Activated CD8-positive, alpha-beta T cell treated with anti-CD3 and anti-CD28 coated beads for 36 hours (primary cell): ENCODE results near the gene UBE2M. TPM values are rescaled to one million over a fixed set of nuclear protein-coding genes. Genes with fewer than 3 reads are reported as not detected.

Experiments used
- ATAC-seq: fragments of 200-7000 bp; cut with Tn5 transposase; one replicate; pipeline ENCODE4 v1.10.0; 2021; ENCODE audit warnings: mild to moderate bottlenecking, moderate library complexity
- CTCF ChIA-PET: fragments of 350-600 bp; sonication (Branson Sonifier 250); formaldehyde crosslinking; loops from one replicate; lab custom pipeline; 2021; ENCODE audit warnings: antibody characterized with exemption; lab: Charles Lee
- POLR2A ChIA-PET: fragments of 350-600 bp; sonication (Branson Sonifier 250); formaldehyde crosslinking; loops from one replicate; lab custom pipeline; 2021; ENCODE audit warnings: antibody characterized with exemption; lab: Charles Lee
- DNase-seq: peaks from one replicate; pipeline ENCODE4 v3.0.0-alpha.2; 2020
- H3K27ac Mint-ChIP-seq: one replicate; pipeline ENCODE4 v1.8.0; 2021; ENCODE audit warnings: mild to moderate bottlenecking, mixed read lengths
- H3K27me3 Mint-ChIP-seq: one replicate; pipeline ENCODE4 v1.8.0; 2021; ENCODE audit warnings: mixed read lengths
- H3K36me3 Mint-ChIP-seq: one replicate; pipeline ENCODE4 v1.8.0; 2021; ENCODE audit warnings: low read depth, mixed read lengths
- H3K4me1 Mint-ChIP-seq: one replicate; pipeline ENCODE4 v1.8.0; 2021; ENCODE audit warnings: low read depth, mixed read lengths
- H3K4me3 Mint-ChIP-seq: one replicate; pipeline ENCODE4 v1.8.0; 2021; ENCODE audit warnings: mild to moderate bottlenecking, moderate library complexity, mixed read lengths
- H3K9me3 Mint-ChIP-seq: one replicate; pipeline ENCODE4 v1.8.0; 2021; ENCODE audit warnings: mixed read lengths
- intact Hi-C: fragments of 100-400 bp; cut with micrococcal nuclease; formaldehyde crosslinking; loops from one replicate; pipeline ENCODE4 v1.10.0; 2022
- total RNA-seq, 2 experiments: library from RNA; stranded (reverse); gene quantifications; one replicate each; pipeline ENCODE4 v1.2.3, GENCODE V29; 2021
- TF ChIP-seq, protein P1 (sequence below): fragments of 200-600 bp; IDR thresholded peaks from one replicate; pipeline ENCODE4 v1.8.0; 2022; ENCODE audit warnings: antibody characterized with exemption, mild to moderate bottlenecking

UBE2M gene
- total RNA-seq, 2 experiments from 2014 or later, result 107 to 114 TPM

DNA sequence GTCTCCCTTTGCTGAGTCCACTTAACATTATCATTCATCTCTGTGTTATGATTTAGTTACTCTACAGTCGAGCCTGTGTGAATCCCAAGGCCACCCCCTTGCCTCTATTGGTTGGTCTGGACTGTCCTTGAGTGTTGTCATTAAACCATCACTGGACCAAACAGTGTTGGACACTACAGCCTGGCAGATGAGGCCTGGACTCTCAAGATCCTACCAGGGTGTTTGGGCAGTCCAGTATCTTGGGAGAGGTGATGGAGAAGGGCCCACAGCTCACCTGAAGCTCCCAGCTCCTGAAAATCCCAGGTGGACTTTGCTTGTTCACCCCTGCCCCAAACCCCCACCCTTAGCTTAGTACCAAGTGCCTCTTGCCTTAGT is 7.3 kb downstream of the UBE2M start:
- no peak for DNase-seq
- H3K27me3 Mint-ChIP-seq, result no peaks in the 10 kb centered on the region
- H3K4me1 Mint-ChIP-seq, result peaks cover 44% of the 10 kb centered on the region
- H3K36me3 Mint-ChIP-seq, result peaks cover 79% of the 10 kb centered on the region
- TF ChIP-seq, protein P1, sequence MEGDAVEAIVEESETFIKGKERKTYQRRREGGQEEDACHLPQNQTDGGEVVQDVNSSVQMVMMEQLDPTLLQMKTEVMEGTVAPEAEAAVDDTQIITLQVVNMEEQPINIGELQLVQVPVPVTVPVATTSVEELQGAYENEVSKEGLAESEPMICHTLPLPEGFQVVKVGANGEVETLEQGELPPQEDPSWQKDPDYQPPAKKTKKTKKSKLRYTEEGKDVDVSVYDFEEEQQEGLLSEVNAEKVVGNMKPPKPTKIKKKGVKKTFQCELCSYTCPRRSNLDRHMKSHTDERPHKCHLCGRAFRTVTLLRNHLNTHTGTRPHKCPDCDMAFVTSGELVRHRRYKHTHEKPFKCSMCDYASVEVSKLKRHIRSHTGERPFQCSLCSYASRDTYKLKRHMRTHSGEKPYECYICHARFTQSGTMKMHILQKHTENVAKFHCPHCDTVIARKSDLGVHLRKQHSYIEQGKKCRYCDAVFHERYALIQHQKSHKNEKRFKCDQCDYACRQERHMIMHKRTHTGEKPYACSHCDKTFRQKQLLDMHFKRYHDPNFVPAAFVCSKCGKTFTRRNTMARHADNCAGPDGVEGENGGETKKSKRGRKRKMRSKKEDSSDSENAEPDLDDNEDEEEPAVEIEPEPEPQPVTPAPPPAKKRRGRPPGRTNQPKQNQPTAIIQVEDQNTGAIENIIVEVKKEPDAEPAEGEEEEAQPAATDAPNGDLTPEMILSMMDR, result no peak
- CTCF ChIA-PET, result interaction anchor here (1.2 kb wide), 1 partner anchor 31 kb away, joined by 4 read pairs; the partner anchor contains the start of gene ZBTB45
- no peak overlapping the region for H3K4me3 Mint-ChIP-seq
- H3K9me3 Mint-ChIP-seq, result no peaks in the 10 kb centered on the region
- ATAC-seq, result no peak
- H3K27ac Mint-ChIP-seq, result no peak overlapping the region
- POLR2A ChIA-PET, result interaction anchor here (1.3 to 13.1 kb wide), 4 partner anchors 8 to 34 kb away, joined by 3 to 164 read pairs (median 20); partner anchors contain the start of genes TRIM28 and ZBTB45
- intact Hi-C loops, result no loop called here

DNA sequence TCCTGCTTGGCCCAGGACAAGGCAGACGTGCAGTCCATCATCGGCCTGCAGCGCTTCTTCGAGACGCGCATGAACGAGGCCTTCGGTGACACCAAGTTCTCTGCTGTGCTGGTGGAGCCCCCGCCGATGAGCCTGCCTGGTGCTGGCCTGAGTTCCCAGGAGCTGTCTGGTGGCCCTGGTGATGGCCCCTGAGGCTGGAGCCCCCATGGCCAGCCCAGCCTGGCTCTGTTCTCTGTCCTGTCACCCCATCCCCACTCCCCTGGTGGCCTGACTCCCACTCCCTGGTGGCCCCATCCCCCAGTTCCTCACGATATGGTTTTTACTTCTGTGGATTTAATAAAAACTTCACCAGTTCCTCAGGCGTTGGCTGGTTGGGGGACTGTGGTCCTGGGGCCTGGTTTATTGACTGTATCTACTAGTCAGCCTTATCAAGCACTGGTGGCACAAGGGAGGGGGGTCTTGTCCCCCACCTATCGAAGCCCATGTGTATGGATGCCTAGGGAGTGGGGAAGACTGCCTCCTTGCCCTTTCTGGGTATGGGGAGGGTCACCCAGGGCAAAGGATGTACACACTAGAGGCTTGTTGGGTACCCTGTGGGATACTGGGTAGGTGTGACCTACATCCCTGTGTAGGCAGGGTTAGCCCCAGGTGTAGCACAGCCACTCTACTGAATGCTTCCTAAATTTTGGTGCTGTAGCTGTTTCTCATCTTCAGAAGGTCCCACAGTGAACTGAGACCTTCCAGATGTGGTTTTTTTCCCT is 7.9 kb downstream of the UBE2M start:
- ChIA-PET CTCF (no interaction called here), POLR2A (interaction anchor here (1.6 to 13.1 kb wide), 3 partner anchors 13 to 34 kb away, joined by 5 to 164 read pairs (median 35); partner anchors contain the start of gene ZBTB45)
- no peak overlapping the region for H3K4me3 Mint-ChIP-seq
- H3K9me3 Mint-ChIP-seq, result no peaks in the 10 kb centered on the region
- H3K27me3 Mint-ChIP-seq, result no peaks in the 10 kb centered on the region
- H3K4me1 Mint-ChIP-seq, result peaks cover 48% of the 10 kb centered on the region
- TF ChIP-seq, protein P1, result no peak
- intact Hi-C loops, result no loop called here
- DNase-seq (no peak), ATAC-seq (no peak)
- H3K36me3 Mint-ChIP-seq, result peaks cover 82% of the 10 kb centered on the region
- no peak overlapping the region for H3K27ac Mint-ChIP-seq

DNA sequence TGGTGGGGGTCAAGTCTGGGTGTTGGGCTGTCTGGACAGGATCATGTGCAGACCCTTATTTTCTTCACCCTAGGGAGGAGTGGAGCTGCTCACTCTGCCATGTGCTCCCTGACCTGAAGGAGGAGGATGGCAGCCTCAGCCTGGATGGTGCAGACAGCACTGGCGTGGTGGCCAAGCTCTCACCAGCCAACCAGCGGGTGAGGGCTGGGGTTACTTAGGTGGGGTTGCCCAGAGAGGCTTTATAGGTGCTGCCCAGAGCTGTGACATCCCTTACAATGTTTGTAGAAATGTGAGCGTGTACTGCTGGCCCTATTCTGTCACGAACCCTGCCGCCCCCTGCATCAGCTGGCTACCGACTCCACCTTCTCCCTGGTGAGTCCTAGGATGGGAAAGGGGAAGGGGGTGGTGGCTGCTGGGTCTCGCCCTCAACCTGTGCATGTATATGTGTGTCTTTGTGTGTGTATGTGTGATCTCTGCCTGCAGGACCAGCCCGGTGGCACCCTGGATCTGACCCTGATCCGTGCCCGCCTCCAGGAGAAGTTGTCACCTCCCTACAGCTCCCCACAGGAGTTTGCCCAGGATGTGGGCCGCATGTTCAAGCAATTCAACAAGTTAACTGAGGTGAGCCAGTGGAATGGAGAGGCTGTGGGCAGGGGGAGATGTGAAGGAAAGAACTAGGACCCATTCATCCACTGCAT is 8.6 kb downstream of the UBE2M start:
- no peaks in the 10 kb centered on the region for H3K9me3 Mint-ChIP-seq
- peaks cover 83% of the 10 kb centered on the region for H3K36me3 Mint-ChIP-seq
- ATAC-seq, result no peak
- intact Hi-C loops, result no loop called here
- H3K4me3 Mint-ChIP-seq, result no peak overlapping the region
- ChIA-PET POLR2A (interaction anchor here (0.8 to 13.1 kb wide), 4 partner anchors 7 to 33 kb away, joined by 4 to 164 read pairs (median 4); partner anchors contain the start of gene ZBTB45), CTCF (no interaction called here)
- DNase-seq, result no peak
- TF ChIP-seq, protein P1, result no peak
- peaks cover 42% of the 10 kb centered on the region for H3K4me1 Mint-ChIP-seq
- peak overlapping the region; percentile 10 for H3K27ac Mint-ChIP-seq
- H3K27me3 Mint-ChIP-seq, result no peaks in the 10 kb centered on the region

DNA sequence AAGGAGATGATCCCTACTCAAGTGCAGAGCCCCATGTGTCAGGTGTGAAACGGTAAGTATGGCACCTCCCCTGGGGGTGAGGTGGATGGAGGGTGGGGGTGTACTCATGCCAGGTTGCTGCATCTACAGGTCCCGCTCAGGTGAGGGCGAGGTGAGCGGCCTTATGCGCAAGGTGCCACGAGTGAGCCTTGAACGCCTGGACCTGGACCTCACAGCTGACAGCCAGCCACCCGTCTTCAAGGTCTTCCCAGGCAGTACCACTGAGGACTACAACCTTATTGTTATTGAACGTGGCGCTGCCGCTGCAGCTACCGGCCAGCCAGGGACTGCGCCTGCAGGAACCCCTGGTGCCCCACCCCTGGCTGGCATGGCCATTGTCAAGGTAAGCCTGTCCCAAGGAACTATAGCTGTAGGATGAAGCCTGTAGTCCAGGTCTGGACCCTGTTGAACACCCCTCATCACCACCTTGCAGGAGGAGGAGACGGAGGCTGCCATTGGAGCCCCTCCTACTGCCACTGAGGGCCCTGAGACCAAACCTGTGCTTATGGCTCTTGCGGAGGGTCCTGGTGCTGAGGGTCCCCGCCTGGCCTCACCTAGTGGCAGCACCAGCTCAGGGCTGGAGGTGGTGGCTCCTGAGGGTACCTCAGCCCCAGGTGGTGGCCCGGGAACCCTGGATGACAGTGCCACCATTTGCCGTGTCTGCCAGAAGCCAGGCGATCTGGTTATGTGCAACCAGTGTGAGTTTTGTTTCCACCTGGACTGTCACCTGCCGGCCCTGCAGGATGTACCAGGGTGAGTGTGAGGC is 9.3 kb downstream of the UBE2M start:
- ATAC-seq (no peak), DNase-seq (no peak)
- TF ChIP-seq, protein P1, result no peak
- no peak overlapping the region for H3K27ac Mint-ChIP-seq
- ChIA-PET POLR2A (interaction anchor here (0.8 to 13.1 kb wide), 4 partner anchors 8 to 32 kb away, joined by 4 to 164 read pairs (median 4); partner anchors contain the start of gene ZBTB45), CTCF (no interaction called here)
- H3K27me3 Mint-ChIP-seq, result no peaks in the 10 kb centered on the region
- no peaks in the 10 kb centered on the region for H3K9me3 Mint-ChIP-seq
- intact Hi-C loops, result no loop called here
- peaks cover 40% of the 10 kb centered on the region for H3K4me1 Mint-ChIP-seq
- peaks cover 77% of the 10 kb centered on the region for H3K36me3 Mint-ChIP-seq
- H3K4me3 Mint-ChIP-seq, result no peak overlapping the region
